Esophagus squamous epithelium (tissue), 4 donors: ENCODE measurements around the gene BICRAL.
"Not testable (repeated sequence)": the region's sequence is repeated elsewhere in the genome, so short reads cannot be mapped to it uniquely, and the experiment has no call there.

Source experiments
- CTCF ChIP-seq, 6 experiments: fragments of 450-650 bp in 4 of 6; fragments of 200-600 bp in 2 of 6; sonication (generic) in 2 of 6; IDR thresholded peaks; one replicate each; pipeline ENCODE4 v1.5.1; 2016 to 2019; ENCODE audit warnings: antibody characterized with exemption in 6 of 6, mild to moderate bottlenecking in 4 of 6, moderate library complexity in 4 of 6
- POLR2A ChIP-seq, 4 donors: fragments of 450-650 bp; IDR thresholded peaks; one replicate each; pipeline ENCODE4 v1.6.1; 2017; ENCODE audit warnings: antibody characterized with exemption in 4 of 4, mild to moderate bottlenecking in 4 of 4, moderate library complexity in 3 of 4

DNA sequence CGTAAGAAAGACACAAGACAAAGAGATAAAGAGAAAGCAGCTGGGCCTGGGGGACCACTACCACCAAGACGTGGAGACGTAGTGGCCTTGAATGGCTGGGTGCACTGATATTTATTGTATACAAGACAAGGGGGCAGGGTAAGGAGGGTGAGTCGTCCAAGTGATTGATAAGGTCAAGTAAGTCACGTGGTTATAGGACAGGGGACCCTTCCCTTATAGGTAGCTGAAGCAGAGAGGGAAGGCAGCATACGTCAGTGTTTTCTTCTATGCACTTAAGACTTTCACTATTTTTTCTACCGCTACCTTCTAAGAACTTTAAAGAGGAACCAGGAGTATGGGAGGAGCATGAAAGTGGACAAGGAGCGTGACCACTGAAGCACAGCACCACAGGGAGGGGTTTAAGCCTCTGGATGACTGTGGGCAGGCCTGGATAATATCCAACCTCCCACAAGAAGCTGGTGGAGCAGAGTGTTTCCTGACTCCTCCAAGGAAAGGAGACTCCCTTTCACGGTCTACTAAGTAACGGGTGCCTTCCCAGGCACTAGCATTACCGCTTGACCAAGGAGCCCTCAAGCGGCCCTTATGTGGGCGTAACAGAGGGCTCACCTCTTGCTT lies 47.9 kb upstream of the BICRAL start:
- TF ChIP-seq CTCF, POLR2A (IDR thresholded peaks at IDR 0.05): not testable (repeated sequence)
